GM20000 (cell line): ENCODE data around the gene SOHLH1.

Experiments used
- DNase-seq: peaks from one replicate; pipeline ENCODE4 v3.0.0; 2012; ENCODE audit warnings: low spot score
- CTCF ChIP-seq: IDR thresholded peaks from 2 replicates; pipeline ENCODE4 v1.5.1; 2012; ENCODE audit warnings: mild to moderate bottlenecking, control low read depth; ENCODE audit errors: extremely low read depth, missing control alignments

SOHLH1 gene

GRCh38 chr9:135695036-135695435 is 4.2 kb downstream of the SOHLH1 start:
- no peak for TF ChIP-seq CTCF
- DNase-seq: no peak

- DNase-seq: no peak
Measured at GRCh38 chr9:135694414-135694813, 4.9 kb downstream of the SOHLH1 start.

GRCh38 chr9:135693771-135694170 is 5.5 kb downstream of the SOHLH1 start:
- DNase-seq: no peak
- TF ChIP-seq CTCF: no peak

More at GRCh38 chr9:135694414-135694813, 4.9 kb downstream of the SOHLH1 start:
- TF ChIP-seq CTCF: no peak

GRCh38 chr9:135693265-135693664 is 6.0 kb downstream of the SOHLH1 start:
- DNase-seq: no peak
- no peak for TF ChIP-seq CTCF

- no peak for TF ChIP-seq CTCF
- DNase-seq: no peak
Measured at GRCh38 chr9:135692410-135692809, 6.9 kb downstream of the SOHLH1 start.

GRCh38 chr9:135690836-135691570 is 8.3 kb downstream of the SOHLH1 start:
- TF ChIP-seq CTCF: no peak
- DNase-seq: no peak

- no peak for TF ChIP-seq CTCF
- no peak for DNase-seq
Measured at GRCh38 chr9:135689011-135689410, 10.3 kb downstream of the SOHLH1 start.
